ENCODE measurements around the gene CRYBB1. TPM values are rescaled to one million over a fixed set of nuclear protein-coding genes. Genes with fewer than 3 reads are reported as not detected.

The CRYBB1 gene
- 0.05 TPM in 1 of 2 replicates, not detected in the other for polyA plus RNA-seq (2012; rRNA removed)
- polyA plus RNA-seq (2012; cell fraction: cytosol; rRNA removed), result 0.07 and 0.09 TPM in 2 replicates
- not detected in 2 replicates for polyA plus RNA-seq (2012; cell fraction: nucleus; rRNA removed)

DNA sequence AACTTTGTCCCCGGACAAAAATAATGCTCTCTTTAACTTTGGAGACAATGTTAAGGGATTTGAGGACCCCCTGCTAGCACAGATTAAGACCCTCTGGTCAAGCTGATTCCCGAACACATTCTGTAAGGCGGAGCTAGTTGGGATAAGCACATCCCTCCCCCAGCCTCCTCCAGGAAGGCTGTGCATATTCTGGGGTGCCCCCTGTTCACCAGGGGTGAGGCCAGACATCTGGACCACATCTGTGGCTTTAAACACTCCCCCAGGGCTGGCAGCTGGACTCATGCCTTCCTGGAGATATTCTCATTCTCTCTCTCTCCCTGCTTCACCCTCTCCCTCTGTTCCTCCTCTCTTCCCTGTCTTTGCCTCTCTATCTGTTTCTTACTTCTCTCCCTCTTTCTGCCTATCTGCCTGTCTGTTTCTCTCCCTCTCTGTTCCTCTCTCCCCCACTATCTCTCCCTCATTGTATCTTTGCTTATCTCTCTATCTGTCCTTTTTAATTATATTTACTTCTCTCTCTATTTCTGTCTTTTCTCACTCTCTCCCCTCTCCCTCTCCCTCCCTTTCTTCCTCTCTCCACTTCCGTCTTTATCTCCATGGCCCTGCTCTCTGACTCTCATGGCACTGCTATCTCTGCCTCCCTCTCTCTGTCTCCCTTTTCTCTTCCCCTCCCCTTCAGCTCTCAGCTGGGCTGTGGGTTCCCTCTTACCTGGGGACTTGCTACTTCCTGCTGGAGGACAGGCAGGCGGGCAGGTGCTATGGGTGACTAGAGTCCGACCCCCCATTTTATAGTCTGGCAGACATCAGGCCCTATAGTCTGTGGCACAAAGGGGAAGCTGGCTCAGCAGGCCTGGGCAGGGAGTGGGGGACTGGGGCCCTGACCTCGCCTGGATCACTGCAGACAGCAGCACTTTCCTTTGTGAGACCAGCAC, at the start of gene CRYBB1:
Gene CRYBB1 (minus strand): TSS at position 757 of the 929 bp plus-strand sequence. CDS start 1,708 bp downstream, outside the sequence.
- TF ChIP-seq FOXJ3 (CRISPR knock-in tag; IDR thresholded peaks at IDR 0.05), result 0 out of 2 replicates have a peak, but pooled peaks have one; percentile 22
- TF ChIP-seq GATA2 (CRISPR knock-in tag; IDR thresholded peaks at IDR 0.05), result peak; percentile 34
- TF ChIP-seq TCF12 (IDR thresholded peaks at IDR 0.05), result peak; percentile 49; the same call in 1 of the 2 replicates
- TF ChIP-seq RCOR1 (IDR thresholded peaks at IDR 0.05; ENCODE audit: low read length), result peak; percentile 20; the same call in 1 of the 2 replicates
- peak in 1 of 2 experiments; percentile 22; a peak in 1 of 4 replicates for TF ChIP-seq EP300 (IDR thresholded peaks at IDR 0.05; ENCODE audit: borderline replicate concordance in 1 of 2, low read depth in 1 of 2, low read length in 1 of 2)
- TF ChIP-seq CHD2 (IDR thresholded peaks at IDR 0.05; ENCODE audit: low read length, partially characterized antibody), result peak; percentile 22
- no peak for TF ChIP-seq POLR2AphosphoS5 (IDR thresholded peaks at IDR 0.05; ENCODE audit: low read depth, low read length)
- TF ChIP-seq, protein P1, sequence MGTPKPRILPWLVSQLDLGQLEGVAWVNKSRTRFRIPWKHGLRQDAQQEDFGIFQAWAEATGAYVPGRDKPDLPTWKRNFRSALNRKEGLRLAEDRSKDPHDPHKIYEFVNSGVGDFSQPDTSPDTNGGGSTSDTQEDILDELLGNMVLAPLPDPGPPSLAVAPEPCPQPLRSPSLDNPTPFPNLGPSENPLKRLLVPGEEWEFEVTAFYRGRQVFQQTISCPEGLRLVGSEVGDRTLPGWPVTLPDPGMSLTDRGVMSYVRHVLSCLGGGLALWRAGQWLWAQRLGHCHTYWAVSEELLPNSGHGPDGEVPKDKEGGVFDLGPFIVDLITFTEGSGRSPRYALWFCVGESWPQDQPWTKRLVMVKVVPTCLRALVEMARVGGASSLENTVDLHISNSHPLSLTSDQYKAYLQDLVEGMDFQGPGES (IDR thresholded peaks at IDR 0.05; ENCODE audit: low read depth, low read length), result no peak
- no peak for TF ChIP-seq RAD21 (IDR thresholded peaks at IDR 0.05; ENCODE audit: low read length)
- TF ChIP-seq NFIC (IDR thresholded peaks at IDR 0.05; ENCODE audit: borderline replicate concordance), result no peak
- H3K27ac ChIP-seq (ENCODE audit: low read depth in 2 of 2, low read length in 1 of 2), result peak within 1 kb of the TSS in 1 of 2 experiments; percentile 60; a peak in 2 of 4 replicates
- no peak within 1 kb of the TSS for H3K4me3 ChIP-seq (ENCODE audit: low read depth in 2 of 2, low read length in 1 of 2)
- no peak within 1 kb of the TSS for H3K9ac ChIP-seq
- no peaks in the 10 kb centered on the region for H3K79me2 ChIP-seq (ENCODE audit: insufficient read depth)
- H3K27me3 ChIP-seq (ENCODE audit: insufficient read depth), result no peaks in the 10 kb centered on the region; the same call in 1 of the 2 replicates
- ChIA-PET POLR2A (no interaction called here), CTCF (interaction anchor here (0.7 to 1.1 kb wide), 3 partner anchors 30 to 251 kb away, joined by 3 to 4 read pairs (median 4); no protein-coding TSS in a partner anchor)
- no peaks in the 10 kb centered on the region for H3K9me2 ChIP-seq
- peak; percentile 79 for DNase-seq
- no peaks in the 10 kb centered on the region for H3F3A ChIP-seq (replicated peaks; ENCODE audit: insufficient read depth)
- H3K36me3 ChIP-seq (replicated peaks in 1 of 2; ENCODE audit: control insufficient read depth in 1 of 2, insufficient read depth in 2 of 2, low read length in 1 of 2), result no peaks in the 10 kb centered on the region
- peak within 1 kb of the TSS; percentile 68; the same call in 1 of the 2 replicates for H2AFZ ChIP-seq (ENCODE audit: low read depth)
- H3K9me3 ChIP-seq, result no peaks in the 10 kb centered on the region
- peaks cover 0 to 27% of the 10 kb centered on the region in 2 experiments; a peak in 3 of 4 replicates for H3K4me1 ChIP-seq (ENCODE audit: control insufficient read depth in 1 of 2, insufficient read depth in 2 of 2, low read depth in 1 of 2, low read length in 1 of 2)
- H3K4me2 ChIP-seq, result no peak within 1 kb of the TSS
- H4K20me1 ChIP-seq (ENCODE audit: insufficient read depth), result no peaks in the 10 kb centered on the region
- 68% methylated on average over 6 of the region's 7 CpGs for WGBS (ENCODE audit: low lambda C conversion rate)

GRCh38 chr22:26667140-26667539, 49.3 kb upstream of the CRYBB1 start:
- no peaks in the 10 kb centered on the region for H3K36me3 ChIP-seq (replicated peaks in 1 of 2; ENCODE audit: control insufficient read depth in 1 of 2, insufficient read depth in 2 of 2, low read length in 1 of 2)
- no peak overlapping the region for H3K4me3 ChIP-seq (ENCODE audit: low read depth in 2 of 2, low read length in 1 of 2)
- H3K4me2 ChIP-seq, result no peak overlapping the region
- H4K20me1 ChIP-seq (ENCODE audit: insufficient read depth), result no peaks in the 10 kb centered on the region
- WGBS (ENCODE audit: low lambda C conversion rate), result 81% methylated on average over 13 of the region's 13 CpGs
- peaks cover 8% of the 10 kb centered on the region for H3F3A ChIP-seq (replicated peaks; ENCODE audit: insufficient read depth)
- ChIA-PET CTCF (interaction anchor here (0.8 to 2.6 kb wide), 3 partner anchors 12 to 165 kb away, joined by 3 to 16 read pairs (median 3); no protein-coding TSS in a partner anchor), POLR2A (no interaction called here)
- H3K27me3 ChIP-seq (ENCODE audit: insufficient read depth), result no peaks in the 10 kb centered on the region
- H3K9me3 ChIP-seq, result no peaks in the 10 kb centered on the region
- no peak for DNase-seq
- H3K4me1 ChIP-seq (ENCODE audit: control insufficient read depth in 1 of 2, insufficient read depth in 2 of 2, low read depth in 1 of 2, low read length in 1 of 2), result peaks cover 6 to 30% of the 10 kb centered on the region in 2 experiments; a peak in 1 of 4 replicates
- H3K9me2 ChIP-seq, result no peaks in the 10 kb centered on the region
- TF ChIP-seq RXRA (IDR thresholded peaks at IDR 0.05; ENCODE audit: borderline replicate concordance, low read depth), result no peak
- TF ChIP-seq, protein P2, sequence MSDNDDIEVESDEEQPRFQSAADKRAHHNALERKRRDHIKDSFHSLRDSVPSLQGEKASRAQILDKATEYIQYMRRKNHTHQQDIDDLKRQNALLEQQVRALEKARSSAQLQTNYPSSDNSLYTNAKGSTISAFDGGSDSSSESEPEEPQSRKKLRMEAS (IDR thresholded peaks at IDR 0.05; ENCODE audit: low read depth), result no peak
- TF ChIP-seq JUND (IDR thresholded peaks at IDR 0.05), result no peak
- TF ChIP-seq NRF1 (IDR thresholded peaks at IDR 0.05; ENCODE audit: low read depth, low read length), result no peak
- no peak for TF ChIP-seq FOXJ3 (CRISPR knock-in tag; IDR thresholded peaks at IDR 0.05)
- no peak for TF ChIP-seq ELF1 (IDR thresholded peaks at IDR 0.05)
- no peak for TF ChIP-seq FOXM1 (IDR thresholded peaks at IDR 0.05; ENCODE audit: low read depth)
- no peak for TF ChIP-seq RFX5 (IDR thresholded peaks at IDR 0.05; ENCODE audit: low read length)
- no peak for TF ChIP-seq TCF12 (IDR thresholded peaks at IDR 0.05)
- no peak for TF ChIP-seq USF1 (IDR thresholded peaks at IDR 0.05; ENCODE audit: borderline replicate concordance, low read depth)
- TF ChIP-seq, protein P1 (IDR thresholded peaks at IDR 0.05; ENCODE audit: low read depth, low read length), result no peak
- no peak for TF ChIP-seq CHD2 (IDR thresholded peaks at IDR 0.05; ENCODE audit: low read length, partially characterized antibody)
- no peak for TF ChIP-seq FOSL2 (IDR thresholded peaks at IDR 0.05; ENCODE audit: borderline replicate concordance, low read depth)
- TF ChIP-seq EZH2phosphoT487 (IDR thresholded peaks at IDR 0.05; ENCODE audit: borderline replicate concordance, low read depth), result no peak
- TF ChIP-seq SMC3 (IDR thresholded peaks at IDR 0.05; ENCODE audit: low read depth, low read length), result no peak
- no peak overlapping the region for H3K27ac ChIP-seq (ENCODE audit: low read depth in 2 of 2, low read length in 1 of 2)
- H3K9ac ChIP-seq, result no peak overlapping the region
- no peaks in the 10 kb centered on the region for H3K79me2 ChIP-seq (ENCODE audit: insufficient read depth)
- H2AFZ ChIP-seq (ENCODE audit: low read depth), result no peak overlapping the region
